Measurements from ENCODE around the gene REXO5. TPM values are rescaled to one million over a fixed set of nuclear protein-coding genes. Genes with fewer than 3 reads are reported as not detected.
A peak's percentile ranks its signal among the peaks of the same experiment; 100 is the strongest.

The REXO5 gene
- total RNA-seq, 3 donors from 2014 or later = 4.8 to 13.2 (median 5.9) TPM

GRCh38 chr16:20883554-20884239, 77.4 kb downstream of the REXO5 start:
- Histone ChIP-seq H3K9me3 (no peaks in the 10 kb centered on the region), H3K4me1 (peaks cover 0 to 16% of the 10 kb centered on the region in 2 donors), H3K4me3 (no peak overlapping the region), H3K27ac (peak overlapping the region; percentile 29 to 62), H3K27me3 (no peaks in the 10 kb centered on the region), H3K36me3 (no peaks in the 10 kb centered on the region)
- TF ChIP-seq CTCF (IDR thresholded peaks at IDR 0.05) (no peak), POLR2AphosphoS5 (IDR thresholded peaks at IDR 0.05) (no peak), POLR2A (IDR thresholded peaks at IDR 0.05) (no peak)
- no peak for DNase-seq (ENCODE audit: low spot score in 2 of 2)
- intact Hi-C loops (cut with DNase I; ENCODE audit: low total_unique reads) = no loop called here

- Histone ChIP-seq H3K27me3 (no peaks in the 10 kb centered on the region), H3K36me3 (no peaks in the 10 kb centered on the region), H3K4me3 (no peak overlapping the region), H3K9me3 (no peaks in the 10 kb centered on the region), H3K4me1 (peaks cover 0 to 14% of the 10 kb centered on the region in 2 donors), H3K27ac (peak overlapping the region; percentile 29 to 62)
- intact Hi-C loops (cut with DNase I; ENCODE audit: low total_unique reads) = no loop called here
- TF ChIP-seq POLR2A (IDR thresholded peaks at IDR 0.05) (no peak), CTCF (IDR thresholded peaks at IDR 0.05) (no peak), POLR2AphosphoS5 (IDR thresholded peaks at IDR 0.05) (no peak)
- no peak for DNase-seq (ENCODE audit: low spot score in 2 of 2)
These were observed 77.9 kb downstream of the REXO5 start for GRCh38 chr16:20884240-20884556.

GRCh38 chr16:20886320-20886719, 80.0 kb downstream of the REXO5 start:
- Histone ChIP-seq H3K4me1 (no peaks in the 10 kb centered on the region), H3K27me3 (no peaks in the 10 kb centered on the region), H3K9me3 (no peaks in the 10 kb centered on the region), H3K36me3 (no peaks in the 10 kb centered on the region), H3K27ac (no peak overlapping the region), H3K4me3 (no peak overlapping the region)
- DNase-seq (ENCODE audit: low spot score in 2 of 2) = no peak
- intact Hi-C loops (cut with DNase I; ENCODE audit: low total_unique reads) = no loop called here
- TF ChIP-seq POLR2A (IDR thresholded peaks at IDR 0.05) (no peak), CTCF (IDR thresholded peaks at IDR 0.05) (no peak), POLR2AphosphoS5 (IDR thresholded peaks at IDR 0.05) (no peak)

DNA sequence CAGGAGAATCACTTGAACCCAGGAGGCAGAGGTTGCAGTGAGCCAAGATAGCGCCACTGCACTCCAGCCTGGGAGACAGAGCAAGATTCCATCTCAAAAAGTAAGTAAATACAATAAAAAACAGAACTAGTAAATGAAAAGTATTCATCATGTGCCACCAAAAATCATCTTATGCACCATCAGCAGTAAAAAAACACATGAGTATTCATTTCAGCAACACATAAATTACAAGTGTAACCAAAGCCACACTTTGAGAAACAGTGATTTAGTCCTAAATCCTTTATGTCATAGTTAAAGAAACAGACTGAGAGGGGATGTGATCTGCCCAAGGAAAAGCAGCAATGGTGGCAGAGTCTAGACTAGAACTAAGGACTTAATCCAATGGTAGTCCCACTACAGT, 80.9 kb downstream of the REXO5 start:
- Histone ChIP-seq H3K27ac (no peak overlapping the region), H3K36me3 (no peaks in the 10 kb centered on the region), H3K4me3 (no peak overlapping the region), H3K9me3 (no peaks in the 10 kb centered on the region), H3K4me1 (no peaks in the 10 kb centered on the region), H3K27me3 (no peaks in the 10 kb centered on the region)
- DNase-seq (ENCODE audit: low spot score in 2 of 2) = no peak
- intact Hi-C loops (cut with DNase I; ENCODE audit: low total_unique reads) = no loop called here
- TF ChIP-seq POLR2A (IDR thresholded peaks at IDR 0.05) (no peak), CTCF (IDR thresholded peaks at IDR 0.05) (no peak), POLR2AphosphoS5 (IDR thresholded peaks at IDR 0.05) (no peak)

DNA sequence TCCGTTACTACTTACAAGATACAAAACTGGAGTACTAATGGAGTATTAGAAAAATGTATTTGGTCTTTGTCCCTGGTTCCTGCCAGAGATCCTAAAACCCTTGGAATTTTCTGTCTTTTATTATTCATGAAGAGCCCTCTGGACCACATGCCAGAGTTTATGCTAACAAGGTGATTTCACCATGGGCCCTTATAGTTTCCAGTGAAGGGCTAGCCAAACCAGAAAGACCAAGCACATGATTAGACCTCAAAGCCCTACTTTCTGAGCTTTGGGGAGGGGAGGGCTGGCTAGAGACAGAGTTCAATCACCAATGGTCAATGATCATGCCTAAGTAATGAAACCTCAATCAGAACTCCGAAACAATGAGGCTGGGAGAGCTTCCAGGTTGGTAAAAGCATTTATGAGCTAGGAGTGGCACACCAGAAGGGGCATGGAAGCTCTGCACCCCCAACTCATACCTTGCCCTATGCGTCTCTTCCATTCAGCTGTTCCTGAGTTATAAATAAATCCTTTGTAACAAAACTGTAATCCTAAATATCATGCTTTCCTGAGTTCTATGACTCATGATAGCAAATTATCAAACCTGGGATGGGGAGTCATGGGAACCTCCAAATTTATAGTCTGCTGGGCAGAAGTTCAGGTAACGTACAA, 83.4 kb downstream of the REXO5 start:
- Histone ChIP-seq H3K36me3 (no peaks in the 10 kb centered on the region), H3K27me3 (no peaks in the 10 kb centered on the region), H3K4me1 (no peaks in the 10 kb centered on the region), H3K9me3 (no peaks in the 10 kb centered on the region), H3K27ac (no peak overlapping the region), H3K4me3 (no peak overlapping the region)
- TF ChIP-seq CTCF (IDR thresholded peaks at IDR 0.05) (no peak), POLR2AphosphoS5 (IDR thresholded peaks at IDR 0.05) (no peak), POLR2A (IDR thresholded peaks at IDR 0.05) (no peak)
- intact Hi-C loops (cut with DNase I; ENCODE audit: low total_unique reads) = no loop called here
- no peak for DNase-seq (ENCODE audit: low spot score in 2 of 2)

All from breast epithelium (tissue), 4 donors.